Activated T-cell treated with anti-CD3 and anti-CD28 coated beads, Interleukin-2, amount 50 U/mL, for 24 hours (primary cell): Measurements from ENCODE around the gene PCDHB1.
A peak's percentile ranks its signal among the peaks of the same experiment; 100 is the strongest.
"Not testable (repeated sequence)": the region's sequence is repeated elsewhere in the genome, so short reads cannot be mapped to it uniquely, and the experiment has no call there.

Source experiments
- DNase-seq: peaks from one replicate; pipeline ENCODE4 v3.0.0-alpha.2; 2020
- H3K27ac Mint-ChIP-seq: 2 replicates; pipeline ENCODE4 v1.8.0; 2020; ENCODE audit warnings: mild to moderate bottlenecking, mixed read lengths
- H3K27me3 Mint-ChIP-seq: 2 replicates; pipeline ENCODE4 v1.8.0; 2020; ENCODE audit warnings: mixed read lengths
- H3K36me3 Mint-ChIP-seq: 2 replicates; pipeline ENCODE4 v1.8.0; 2020; ENCODE audit warnings: low read depth, mixed read lengths
- H3K4me1 Mint-ChIP-seq: 2 replicates; pipeline ENCODE4 v1.8.0; 2020; ENCODE audit warnings: low read depth, mixed read lengths
- H3K4me3 Mint-ChIP-seq: 2 replicates; pipeline ENCODE4 v1.8.0; 2020; ENCODE audit warnings: mild to moderate bottlenecking, moderate library complexity, mixed read lengths
- H3K9me3 Mint-ChIP-seq: 2 replicates; pipeline ENCODE4 v1.8.0; 2020; ENCODE audit warnings: mixed read lengths

The PCDHB1 gene

GRCh38 chr5:141039517-141039916 lies 11.7 kb upstream of the PCDHB1 start:
- Mint-ChIP-seq H3K9me3 (no peaks in the 10 kb centered on the region), H3K4me3 (no peak overlapping the region)

GRCh38 chr5:141040093-141040770 lies 10.9 kb upstream of the PCDHB1 start:
- Mint-ChIP-seq H3K27ac (no peak overlapping the region), H3K4me1 (no peaks in the 10 kb centered on the region), H3K4me3 (no peak overlapping the region), H3K27me3 (peaks cover 7% of the 10 kb centered on the region), H3K9me3 (no peaks in the 10 kb centered on the region), H3K36me3 (no peaks in the 10 kb centered on the region)
- no peak for DNase-seq

More at GRCh38 chr5:141039517-141039916, 11.7 kb upstream of the PCDHB1 start:
- no peaks in the 10 kb centered on the region for H3K4me1 Mint-ChIP-seq
- no peak overlapping the region for H3K27ac Mint-ChIP-seq
- DNase-seq = no peak
- H3K27me3 Mint-ChIP-seq = peaks cover 7% of the 10 kb centered on the region
- no peaks in the 10 kb centered on the region for H3K36me3 Mint-ChIP-seq

- peaks cover 13% of the 10 kb centered on the region for H3K27me3 Mint-ChIP-seq
- no peaks in the 10 kb centered on the region for H3K9me3 Mint-ChIP-seq
- no peak overlapping the region for H3K4me3 Mint-ChIP-seq
- peak; percentile 74 for DNase-seq
- H3K27ac Mint-ChIP-seq = no peak overlapping the region
- H3K4me1 Mint-ChIP-seq = no peaks in the 10 kb centered on the region
- no peaks in the 10 kb centered on the region for H3K36me3 Mint-ChIP-seq
Measured at GRCh38 chr5:141040771-141041426, 10.3 kb upstream of the PCDHB1 start.

GRCh38 chr5:141041427-141041785 lies 9.8 kb upstream of the PCDHB1 start:
- Mint-ChIP-seq H3K4me1 (no peaks in the 10 kb centered on the region), H3K4me3 (no peak overlapping the region), H3K27ac (no peak overlapping the region), H3K9me3 (peaks cover 3% of the 10 kb centered on the region), H3K27me3 (peaks cover 16% of the 10 kb centered on the region), H3K36me3 (no peaks in the 10 kb centered on the region)
- DNase-seq = no peak

- H3K9me3 Mint-ChIP-seq = peaks cover 3% of the 10 kb centered on the region
- H3K4me3 Mint-ChIP-seq = no peak overlapping the region
- no peak overlapping the region for H3K27ac Mint-ChIP-seq
- peaks cover 24% of the 10 kb centered on the region for H3K27me3 Mint-ChIP-seq
- H3K36me3 Mint-ChIP-seq = no peaks in the 10 kb centered on the region
- H3K4me1 Mint-ChIP-seq = no peaks in the 10 kb centered on the region
- DNase-seq = no peak
Measured at GRCh38 chr5:141042555-141042954, 8.6 kb upstream of the PCDHB1 start.

GRCh38 chr5:141051521-141051866 lies 320 bp downstream of the PCDHB1 start:
- Mint-ChIP-seq H3K4me1 (peaks cover 3% of the 10 kb centered on the region), H3K9me3 (peaks cover 5% of the 10 kb centered on the region), H3K36me3 (no peaks in the 10 kb centered on the region), H3K27ac (no peak overlapping the region), H3K27me3 (peaks cover 57% of the 10 kb centered on the region), H3K4me3 (peak overlapping the region; percentile 41)
- no peak for DNase-seq

GRCh38 chr5:141077826-141078225 lies 26.7 kb downstream of the PCDHB1 start:
- Mint-ChIP-seq H3K4me3 (peak overlapping the region; percentile 18), H3K27ac (no peak overlapping the region), H3K4me1 (no peaks in the 10 kb centered on the region), H3K36me3 (peaks cover 2% of the 10 kb centered on the region), H3K27me3 (peaks cover 37% of the 10 kb centered on the region), H3K9me3 (peaks cover 13% of the 10 kb centered on the region)
- no peak for DNase-seq

- Mint-ChIP-seq H3K27me3 (peaks cover 46% of the 10 kb centered on the region), H3K4me3 (no peak overlapping the region), H3K27ac (no peak overlapping the region), H3K4me1 (peaks cover 6% of the 10 kb centered on the region), H3K36me3 (peaks cover 2% of the 10 kb centered on the region), H3K9me3 (peaks cover 12% of the 10 kb centered on the region)
- DNase-seq = no peak
Measured at GRCh38 chr5:141082228-141082627, 31.1 kb downstream of the PCDHB1 start.

GRCh38 chr5:141084487-141084989 lies 33.4 kb downstream of the PCDHB1 start:
- H3K9me3 Mint-ChIP-seq = peaks cover 5% of the 10 kb centered on the region
- no peaks in the 10 kb centered on the region for H3K36me3 Mint-ChIP-seq
- peaks cover 6% of the 10 kb centered on the region for H3K4me1 Mint-ChIP-seq
- no peak overlapping the region for H3K27ac Mint-ChIP-seq
- peaks cover 44% of the 10 kb centered on the region for H3K27me3 Mint-ChIP-seq
- H3K4me3 Mint-ChIP-seq = peak overlapping the region; percentile 78
- DNase-seq = peak; percentile 37

- no peak within 1 kb of the TSS for H3K27ac Mint-ChIP-seq
- peaks cover 50% of the 10 kb centered on the region for H3K27me3 Mint-ChIP-seq
- H3K4me1 Mint-ChIP-seq = no peaks in the 10 kb centered on the region
- no peak for DNase-seq
- H3K36me3 Mint-ChIP-seq = peaks cover 7% of the 10 kb centered on the region
- peaks cover 28% of the 10 kb centered on the region for H3K9me3 Mint-ChIP-seq
- no peak within 1 kb of the TSS for H3K4me3 Mint-ChIP-seq
Measured at GRCh38 chr5:141094481-141095262, 43.5 kb downstream of the PCDHB1 start, which contains the start of gene PCDHB2. PCDHB2 (plus strand) TSS chr5:141094615; CDS start chr5:141094791, 176 bp downstream.

GRCh38 chr5:141095263-141095641 lies 44.1 kb downstream of the PCDHB1 start:
- Mint-ChIP-seq H3K27me3 (peaks cover 55% of the 10 kb centered on the region), H3K4me3 (no peak overlapping the region), H3K27ac (no peak overlapping the region), H3K4me1 (no peaks in the 10 kb centered on the region), H3K36me3 (peaks cover 7% of the 10 kb centered on the region), H3K9me3 (peaks cover 33% of the 10 kb centered on the region)
- DNase-seq = no peak

GRCh38 chr5:141096181-141096580 lies 45.0 kb downstream of the PCDHB1 start:
- H3K9me3 Mint-ChIP-seq = peaks cover 41% of the 10 kb centered on the region
- H3K36me3 Mint-ChIP-seq = not testable (repeated sequence)

GRCh38 chr5:141096586-141096985 lies 45.4 kb downstream of the PCDHB1 start:
- Mint-ChIP-seq H3K9me3 (peaks cover 45% of the 10 kb centered on the region), H3K27me3 (peaks cover 64% of the 10 kb centered on the region)
- not testable (repeated sequence) for H3K4me1 Mint-ChIP-seq

More at GRCh38 chr5:141096181-141096580, 45.0 kb downstream of the PCDHB1 start:
- H3K27ac Mint-ChIP-seq, H3K4me3 Mint-ChIP-seq, DNase-seq, H3K4me1 Mint-ChIP-seq: not testable (repeated sequence)
- peaks cover 60% of the 10 kb centered on the region for H3K27me3 Mint-ChIP-seq

GRCh38 chr5:141100243-141100805 lies 49.1 kb downstream of the PCDHB1 start, which contains the start of gene PCDHB3:
PCDHB3 (plus strand) TSS chr5:141100473; CDS start chr5:141100650, 177 bp downstream.
- H3K4me1 Mint-ChIP-seq = no peaks in the 10 kb centered on the region
- peaks cover 56% of the 10 kb centered on the region for H3K27me3 Mint-ChIP-seq
- H3K36me3 Mint-ChIP-seq = peaks cover 11% of the 10 kb centered on the region
- no peak for DNase-seq
- H3K27ac Mint-ChIP-seq = no peak within 1 kb of the TSS
- H3K9me3 Mint-ChIP-seq = peaks cover 35% of the 10 kb centered on the region
- H3K4me3 Mint-ChIP-seq = no peak within 1 kb of the TSS

More at GRCh38 chr5:141096586-141096985, 45.4 kb downstream of the PCDHB1 start:
- H3K27ac Mint-ChIP-seq, H3K4me3 Mint-ChIP-seq, DNase-seq: not testable (repeated sequence)
- H3K36me3 Mint-ChIP-seq = peaks cover 10% of the 10 kb centered on the region
